Upper lobe of left lung (tissue), 4 donors: Measurements from ENCODE around the gene FUT8.
"Not testable (repeated sequence)": the region's sequence is repeated elsewhere in the genome, so short reads cannot be mapped to it uniquely, and the experiment has no call there.

Experiments
- CTCF ChIP-seq, 6 experiments: fragments of 450-650 bp in 4 of 6; fragments of 200-600 bp in 2 of 6; sonication (generic) in 2 of 6; IDR thresholded peaks; one replicate each; pipeline ENCODE4 v1.5.1; 2016 to 2019; ENCODE audit warnings: antibody characterized with exemption in 6 of 6
- EP300 ChIP-seq, 4 donors: sonication (generic); formaldehyde crosslinking; IDR thresholded peaks; one replicate each; pipeline ENCODE4 v1.5.1; 2017; ENCODE audit warnings: antibody characterized with exemption in 4 of 4, control low read depth in 2 of 4
- POLR2A ChIP-seq, 4 donors: fragments of 450-650 bp; IDR thresholded peaks; one replicate each; pipeline ENCODE4 v1.5.1; 2016 to 2017; ENCODE audit warnings: antibody characterized with exemption in 4 of 4, mild to moderate bottlenecking in 2 of 4
- POLR2AphosphoS5 ChIP-seq, 2 donors: sonication (generic); formaldehyde crosslinking; IDR thresholded peaks; one replicate each; pipeline ENCODE4 v1.5.1; 2017; ENCODE audit warnings: antibody characterized with exemption in 2 of 2

- TF ChIP-seq CTCF, EP300, POLR2A, POLR2AphosphoS5 (IDR thresholded peaks at IDR 0.05): not testable (repeated sequence)
Observed at GRCh38 chr14:65467926-65468325, 55.4 kb downstream of the FUT8 start.
